Right lobe of liver (tissue), 6 donors: ENCODE results near the gene NFASC. TPM values are rescaled to one million over a fixed set of nuclear protein-coding genes. Genes with fewer than 3 reads are reported as not detected.

Source experiments
- ATAC-seq, 4 donors: fragments of 200-7000 bp; cut with Tn5 transposase; one replicate each; pipeline ENCODE4 v1.9.1; 2020; ENCODE audit warnings: mild to moderate bottlenecking in 4 of 4, moderate library complexity in 4 of 4
- DNase-seq, 3 donors: peaks; one replicate each; pipeline ENCODE4 v3.0.0-alpha.2; 2020
- H3K27ac ChIP-seq, 3 donors: fragments of 200-600 bp; one replicate each; pipeline ENCODE4 v1.8.0; 2022
- H3K27me3 ChIP-seq, 2 donors: fragments of 200-600 bp; one replicate each; pipeline ENCODE4 v1.8.0; 2022
- H3K36me3 ChIP-seq, 4 donors: fragments of 200-600 bp; sonication (generic) in 1 of 4; one replicate each; pipeline versions ENCODE4 v1.5.1 to v1.8.0; 2017 to 2022; ENCODE audit warnings: control low read depth in 1 of 4
- H3K4me1 ChIP-seq, 4 donors: fragments of 200-600 bp; sonication (generic) in 1 of 4; one replicate each; pipeline versions ENCODE4 v1.5.1 to v1.8.0; 2017 to 2022; ENCODE audit warnings: control low read depth in 1 of 4
- H3K4me3 ChIP-seq, 3 donors: fragments of 200-600 bp; one replicate each; pipeline ENCODE4 v1.8.0; 2022
- H3K9me3 ChIP-seq, 4 donors: fragments of 200-600 bp; sonication (generic) in 1 of 4; one replicate each; pipeline versions ENCODE4 v1.5.1 to v1.8.0; 2017 to 2022; ENCODE audit warnings: control low read depth in 1 of 4
- CTCF ChIP-seq, 4 donors: fragments of 200-600 bp in 3 of 4; fragments of 450-650 bp in 1 of 4; IDR thresholded peaks; one replicate each; pipeline versions ENCODE4 v1.5.1 to v1.8.0; 2016 to 2022; ENCODE audit warnings: antibody characterized with exemption in 4 of 4, mild to moderate bottlenecking in 2 of 4
- POLR2A ChIP-seq: fragments of 450-650 bp; IDR thresholded peaks from one replicate; pipeline ENCODE4 v1.6.1; 2017; ENCODE audit warnings: antibody characterized with exemption, mild to moderate bottlenecking
- WGBS: methylation state at CpG from one replicate; pipeline ENCODE4 v1.1.6; 2018; ENCODE audit warnings: low coverage, low lambda C conversion rate; ENCODE audit not compliant: insufficient coverage; ENCODE audit errors: missing lambda C conversion rate; 5-methylcytosine and 5-hydroxymethylcytosine counted together
- intact Hi-C, 2 donors: fragments of 100-400 bp; cut with DNase I; formaldehyde crosslinking; loops; one replicate each; pipeline versions ENCODE4 v1.11.2 to v1.14.1; 2022
- long read RNA-seq: library from polyadenylated mRNA; unstranded; transcript quantifications from one replicate; pipeline ENCODE4 v2.0.0, GENCODE V29; 2019
- total RNA-seq, 6 experiments: library from RNA; depleted of rRNA in 2 of 6; stranded (reverse); fragments of >200 nt in 2 of 6; fragmentation: NEBNext Ultra II Directional in 3 of 6; extraction: Animal tissue kit (Norgen Biotek cat#: 25700) in 3 of 6; gene quantifications; one replicate each; pipeline versions ENCODE4 v1.1.0 to v1.2.4, GENCODE V29; 2016 to 2023
- donor health status: DM: no; HTN: yes; CAD: no.
- donor health status: DM: no; HTN: no; CAD: no.
- donor health status: DM: no; HTN: no; CAD: no.
- donor health status: DM: no; HTN: yes; CAD: no.
- donor health status: DM: no; HTN: yes; CAD: no.

The NFASC gene
- 1 to 10 TPM; 3.2 to 7.8 (median 5.6) TPM for total RNA-seq
- long read RNA-seq, result 0 reads

GRCh38 chr1:204870160-204870912, at the start of gene NFASC:
Gene NFASC (plus strand): TSS chr1:204870862. CDS start chr1:204944316, 73,454 bp downstream.
- intact Hi-C loops, result no loop called here
- Histone ChIP-seq H3K27me3 (no peaks in the 10 kb centered on the region), H3K9me3 (no peaks in the 10 kb centered on the region), H3K4me3 (no peak within 1 kb of the TSS), H3K27ac (no peak within 1 kb of the TSS), H3K4me1 (no peaks in the 10 kb centered on the region), H3K36me3 (no peaks in the 10 kb centered on the region)
- no peak for ATAC-seq
- DNase-seq, result no peak
- no peak for TF ChIP-seq CTCF (IDR thresholded peaks at IDR 0.05)
- no peak for TF ChIP-seq POLR2A
- WGBS, result 83% methylated on average over 8 of the region's 19 CpGs

GRCh38 chr1:204821476-204821875, 49.2 kb upstream of the NFASC start:
- Histone ChIP-seq H3K27me3 (no peaks in the 10 kb centered on the region), H3K36me3 (no peaks in the 10 kb centered on the region), H3K4me3 (no peak overlapping the region), H3K27ac (no peak overlapping the region), H3K4me1 (no peaks in the 10 kb centered on the region), H3K9me3 (no peaks in the 10 kb centered on the region)
- WGBS, result 30% methylated on average over 5 of the region's 5 CpGs
- no peak for DNase-seq
- TF ChIP-seq POLR2A, result no peak
- TF ChIP-seq CTCF (IDR thresholded peaks at IDR 0.05), result no peak
- ATAC-seq, result peak in 1 of 4 donors; percentile 17
- intact Hi-C loops, result loop anchor here (10.0 kb wide), 2 partner anchors 113 to 133 kb away; no protein-coding TSS in a partner anchor

GRCh38 chr1:204821924-204822323, 48.7 kb upstream of the NFASC start:
- H3K9me3 ChIP-seq, result no peaks in the 10 kb centered on the region
- TF ChIP-seq POLR2A, result no peak
- TF ChIP-seq CTCF (IDR thresholded peaks at IDR 0.05), result no peak
- intact Hi-C loops, result loop anchor here (10.0 kb wide), 2 partner anchors 113 to 133 kb away; no protein-coding TSS in a partner anchor
- 84% methylated on average over 4 of the region's 4 CpGs for whole genome bisulfite sequencing
- no peaks in the 10 kb centered on the region for H3K27me3 ChIP-seq
- no peak overlapping the region for H3K4me3 ChIP-seq
- H3K4me1 ChIP-seq, result no peaks in the 10 kb centered on the region
- H3K36me3 ChIP-seq, result no peaks in the 10 kb centered on the region
- no peak for DNase-seq
- ATAC-seq, result no peak
- H3K27ac ChIP-seq, result no peak overlapping the region

GRCh38 chr1:204826970-204827369, 43.7 kb upstream of the NFASC start:
- ATAC-seq (peak in 3 of 4 donors; percentile 49 to 56 (median 49)), DNase-seq (peak in 1 of 3 donors; percentile 38)
- Histone ChIP-seq H3K4me3 (no peak overlapping the region), H3K9me3 (no peaks in the 10 kb centered on the region), H3K27me3 (no peaks in the 10 kb centered on the region), H3K4me1 (no peaks in the 10 kb centered on the region), H3K36me3 (no peaks in the 10 kb centered on the region), H3K27ac (no peak overlapping the region)
- intact Hi-C loops, result loop anchor here (10.0 kb wide), 2 partner anchors 108 to 128 kb away; no protein-coding TSS in a partner anchor
- 30% methylated on average over 4 of the region's 4 CpGs for WGBS
- TF ChIP-seq POLR2A (no peak), CTCF (IDR thresholded peaks at IDR 0.05) (peak in 3 of 4 donors; percentile 13 to 45 (median 23))
